Spleen (tissue), 11 donors: Measurements from ENCODE around the gene B3GAT1. TPM values are rescaled to one million over a fixed set of nuclear protein-coding genes. Genes with fewer than 3 reads are reported as not detected.

Experiments
- DNase-seq: peaks from one replicate; pipeline ENCODE4 v3.0.0-alpha.2; 2020
- H3K27ac ChIP-seq, 8 donors: fragments of 200-600 bp; sonication (generic) in 7 of 8; 1 replicate in 4 of 8; 2 replicates in 4 of 8; pipeline versions ENCODE4 v1.5.0 to v1.8.0; 2016 to 2021; ENCODE audit warnings: inconsistent platforms in 4 of 8, mild to moderate bottlenecking in 4 of 8, moderate library complexity in 1 of 8
- H3K27me3 ChIP-seq, 7 donors: fragments of 200-600 bp; sonication (generic) in 6 of 7; replicated peaks in 1 of 7; 1 replicate in 4 of 7; 2 replicates in 3 of 7; pipeline versions ENCODE4 v1.5.0 to v1.8.0; 2016 to 2021; ENCODE audit warnings: inconsistent platforms in 3 of 7, mild to moderate bottlenecking in 1 of 7
- H3K36me3 ChIP-seq, 6 donors: fragments of 200-600 bp; sonication (generic) in 5 of 6; 1 replicate in 4 of 6; 2 replicates in 2 of 6; pipeline versions ENCODE4 v1.5.0 to v1.8.0; 2016 to 2021; ENCODE audit warnings: inconsistent platforms in 2 of 6
- H3K4me1 ChIP-seq, 6 donors: fragments of 200-600 bp; sonication (generic) in 5 of 6; 1 replicate in 3 of 6; 2 replicates in 3 of 6; pipeline versions ENCODE4 v1.5.0 to v1.8.0; 2016 to 2021; ENCODE audit warnings: inconsistent platforms in 3 of 6
- H3K4me3 ChIP-seq, 8 donors: fragments of 200-600 bp; sonication (generic) in 7 of 8; 1 replicate in 4 of 8; 2 replicates in 4 of 8; pipeline versions ENCODE4 v1.5.0 to v1.8.0; 2016 to 2021; ENCODE audit warnings: inconsistent platforms in 4 of 8, mild to moderate bottlenecking in 4 of 8, moderate library complexity in 2 of 8
- H3K9me3 ChIP-seq, 8 donors: fragments of 200-600 bp; sonication (generic) in 7 of 8; 1 replicate in 4 of 8; 2 replicates in 4 of 8; pipeline versions ENCODE4 v1.5.0 to v1.8.0; 2016 to 2021; ENCODE audit warnings: inconsistent platforms in 4 of 8
- POLR2A ChIP-seq, 3 donors: fragments of 450-650 bp; IDR thresholded peaks; one replicate each; pipeline ENCODE4 v1.5.1; 2017; ENCODE audit warnings: antibody characterized with exemption in 3 of 3, mild to moderate bottlenecking in 1 of 3
- POLR2AphosphoS5 ChIP-seq, 3 donors: sonication (generic); formaldehyde crosslinking; IDR thresholded peaks; one replicate each; pipeline ENCODE4 v1.5.1; 2017; ENCODE audit warnings: antibody characterized with exemption in 3 of 3
- WGBS, 5 donors: extraction: QIAGEN DNeasy Blood & Tissue Kit in 3 of 5; methylation state at CpG; one replicate each; pipeline versions ENCODE4 v1.1.5 to v1.1.7; 2013 to 2018; 5-methylcytosine and 5-hydroxymethylcytosine counted together
- intact Hi-C: fragments of 100-400 bp; cut with DNase I; formaldehyde crosslinking; loops from one replicate; pipeline ENCODE4 v1.15.0; 2023; ENCODE audit warnings: low total_unique reads
- polyA plus RNA-seq, 3 donors: library from polyadenylated mRNA; stranded (reverse); fragments of 200-250 nt; gene quantifications; one replicate each; pipeline ENCODE4 v1.2.1, GENCODE V29; 2013
- total RNA-seq, 7 donors: library from RNA; depleted of rRNA in 3 of 7; stranded (reverse); fragments of >200 nt in 3 of 7; fragmentation: NEBNext Ultra II Directional in 4 of 7; extraction: Animal tissue kit (Norgen Biotek cat#: 25700) in 4 of 7; gene quantifications; one replicate each; pipeline versions ENCODE4 v1.1.0 to v1.2.1, GENCODE V29; 2016 to 2021
- TF ChIP-seq, protein P1 (sequence below), 11 experiments: fragments of 200-600 bp in 7 of 11; fragments of 450-650 bp in 4 of 11; sonication (generic) in 4 of 11; IDR thresholded peaks in 8 of 11; conservative IDR thresholded peaks in 3 of 11; 1 replicate in 7 of 11; 2 replicates in 4 of 11; pipeline versions ENCODE4 v1.4.0 to v1.8.0; 2016 to 2021; ENCODE audit warnings: antibody characterized with exemption in 11 of 11, inconsistent platforms in 4 of 11, mild to moderate bottlenecking in 1 of 11
- donor health status: healthy with polysubstance abuse.
- donor health status: DM: no; HTN: no; CAD: no; lungs with moderate emphysema.
- donor health status: DM: no; HTN: no; CAD: no.
- donor health status: Bipolar disorder and iron deficiency.
- donor health status: healthy.
- donor health status: DM: no; HTN: no; CAD: no.
- donor health status: DM: yes; HTN: yes; CAD: no.

Gene B3GAT1
- total and polyA plus RNA-seq, 10 donors, result 0.43 to 4.0 (median 1.6) TPM

DNA sequence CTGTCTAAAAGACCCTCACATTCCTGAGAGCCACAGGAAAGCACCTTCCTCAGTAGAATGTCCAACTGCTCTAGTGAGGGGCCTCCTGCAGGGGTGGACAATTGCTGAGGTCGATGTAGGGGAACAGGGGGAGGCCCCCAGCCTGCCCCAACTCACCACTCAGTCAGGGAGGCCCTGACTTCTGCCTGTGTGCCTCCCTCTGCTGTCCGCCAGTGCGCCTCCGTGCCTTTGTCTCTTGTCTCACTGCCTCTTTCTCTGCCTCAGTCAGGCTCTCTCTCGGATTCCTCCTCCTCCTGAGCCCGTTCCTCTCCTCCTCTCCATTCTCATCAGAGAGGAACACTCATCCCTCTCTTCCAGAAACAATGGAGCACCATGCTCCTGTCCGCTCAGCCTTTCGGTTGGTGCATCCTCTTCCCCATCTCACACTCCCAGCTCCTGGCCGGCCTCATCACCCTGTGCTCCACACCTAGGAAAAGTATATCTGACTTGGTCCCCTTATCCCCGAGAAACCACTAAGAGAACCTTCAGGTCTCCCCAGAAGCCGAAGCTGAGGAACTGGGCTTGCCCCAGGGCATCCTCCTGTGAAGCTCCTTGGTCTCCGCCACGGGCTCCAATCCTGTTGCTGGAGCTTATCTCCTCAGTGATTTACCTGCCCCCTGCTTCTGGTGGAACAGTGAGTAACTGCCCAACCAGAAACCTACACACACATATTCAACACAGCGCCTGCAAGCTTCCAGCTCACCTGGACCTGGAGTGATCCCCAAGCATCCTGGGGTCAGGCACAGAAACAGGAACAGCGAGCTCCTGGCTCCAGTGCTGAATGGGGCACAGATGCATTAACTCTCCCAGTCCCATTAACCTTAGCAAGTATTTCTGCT, 2.3 kb downstream of the B3GAT1 start:
- Histone ChIP-seq H3K27ac (no peak overlapping the region), H3K36me3 (no peaks in the 10 kb centered on the region), H3K4me3 (no peak overlapping the region), H3K27me3 (peaks cover 0 to 92% (median 49%) of the 10 kb centered on the region in 7 donors), H3K4me1 (peaks cover 5 to 29% (median 23%) of the 10 kb centered on the region in 6 donors), H3K9me3 (no peaks in the 10 kb centered on the region)
- 75 to 80% (median 78%) methylated on average over 15 of the region's 15 CpGs for WGBS, 5 donors
- TF ChIP-seq, protein P1, sequence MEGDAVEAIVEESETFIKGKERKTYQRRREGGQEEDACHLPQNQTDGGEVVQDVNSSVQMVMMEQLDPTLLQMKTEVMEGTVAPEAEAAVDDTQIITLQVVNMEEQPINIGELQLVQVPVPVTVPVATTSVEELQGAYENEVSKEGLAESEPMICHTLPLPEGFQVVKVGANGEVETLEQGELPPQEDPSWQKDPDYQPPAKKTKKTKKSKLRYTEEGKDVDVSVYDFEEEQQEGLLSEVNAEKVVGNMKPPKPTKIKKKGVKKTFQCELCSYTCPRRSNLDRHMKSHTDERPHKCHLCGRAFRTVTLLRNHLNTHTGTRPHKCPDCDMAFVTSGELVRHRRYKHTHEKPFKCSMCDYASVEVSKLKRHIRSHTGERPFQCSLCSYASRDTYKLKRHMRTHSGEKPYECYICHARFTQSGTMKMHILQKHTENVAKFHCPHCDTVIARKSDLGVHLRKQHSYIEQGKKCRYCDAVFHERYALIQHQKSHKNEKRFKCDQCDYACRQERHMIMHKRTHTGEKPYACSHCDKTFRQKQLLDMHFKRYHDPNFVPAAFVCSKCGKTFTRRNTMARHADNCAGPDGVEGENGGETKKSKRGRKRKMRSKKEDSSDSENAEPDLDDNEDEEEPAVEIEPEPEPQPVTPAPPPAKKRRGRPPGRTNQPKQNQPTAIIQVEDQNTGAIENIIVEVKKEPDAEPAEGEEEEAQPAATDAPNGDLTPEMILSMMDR (IDR thresholded peaks at IDR 0.05 in 8 of 11, conservative IDR thresholded peaks at IDR 0.05 in 3 of 11), result no peak
- no peak for TF ChIP-seq POLR2A (IDR thresholded peaks at IDR 0.05)
- no peak for TF ChIP-seq POLR2AphosphoS5 (IDR thresholded peaks at IDR 0.05)
- intact Hi-C loops, result no loop called here
- DNase-seq, result peak; percentile 64

DNA sequence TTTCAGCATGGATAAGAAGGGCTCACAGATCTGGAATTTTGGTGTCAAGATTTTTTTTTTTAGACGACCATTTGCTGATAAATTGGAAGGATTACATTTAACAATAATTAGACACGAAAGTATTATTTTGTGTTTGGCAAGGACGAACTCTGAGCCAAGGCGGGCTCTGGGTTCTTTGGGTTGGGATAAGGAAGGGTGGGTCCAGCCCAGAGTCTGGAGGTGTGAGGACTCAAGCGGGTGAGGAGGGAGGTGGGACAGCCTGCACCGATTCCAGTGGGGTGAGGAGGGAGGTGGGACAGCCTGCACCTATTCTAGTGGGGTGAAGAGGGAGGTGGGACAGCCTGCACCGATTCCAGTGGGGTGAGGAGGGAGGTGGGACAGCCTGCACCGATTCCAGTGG, 4.1 kb downstream of the B3GAT1 start:
- WGBS, 5 donors, result 59 to 73% (median 71%) methylated on average over 7 to 8 of the region's 8 CpGs
- intact Hi-C loops, result no loop called here
- peaks cover 0 to 78% (median 39%) of the 10 kb centered on the region in 7 donors for H3K27me3 ChIP-seq

DNA sequence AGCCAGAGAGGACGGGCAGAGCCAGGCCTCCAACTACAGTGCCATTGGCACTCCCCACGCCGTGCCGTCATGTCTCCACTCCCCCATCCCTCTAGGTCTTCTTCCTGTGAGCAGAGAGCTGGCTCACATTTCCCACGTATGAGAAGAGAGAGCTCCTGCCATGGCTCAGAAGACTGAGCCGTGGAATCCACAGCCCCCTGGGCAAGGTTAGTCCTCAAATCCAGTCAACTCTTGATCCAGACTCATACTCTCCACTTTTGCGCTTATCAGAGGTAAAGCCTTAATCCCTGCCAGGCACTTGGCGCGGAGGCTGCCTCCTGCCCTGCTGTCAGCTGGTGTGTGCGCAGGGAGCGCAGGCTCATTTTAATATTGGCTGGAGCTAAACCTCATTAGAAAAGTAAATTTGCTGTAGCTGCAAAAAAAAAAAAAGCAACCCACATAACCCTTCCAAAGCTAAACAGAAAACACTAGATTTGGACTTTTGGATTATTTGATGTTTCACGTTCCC, 4.7 kb downstream of the B3GAT1 start:
- Histone ChIP-seq H3K4me1 (peaks cover 5 to 16% (median 12%) of the 10 kb centered on the region in 6 donors), H3K9me3 (no peaks in the 10 kb centered on the region), H3K4me3 (no peak overlapping the region), H3K27ac (no peak overlapping the region), H3K27me3 (peaks cover 0 to 73% (median 33%) of the 10 kb centered on the region in 7 donors), H3K36me3 (no peaks in the 10 kb centered on the region)
- no peak for DNase-seq
- intact Hi-C loops, result no loop called here
- no peak for TF ChIP-seq POLR2AphosphoS5 (IDR thresholded peaks at IDR 0.05)
- 69 to 76% (median 74%) methylated on average over 12 of the region's 12 CpGs for WGBS, 5 donors

More for the DNA sequence above, 4.1 kb downstream of the B3GAT1 start:
- no peaks in the 10 kb centered on the region for H3K9me3 ChIP-seq
- no peak for DNase-seq
- no peak for TF ChIP-seq POLR2AphosphoS5 (IDR thresholded peaks at IDR 0.05)
- no peak for TF ChIP-seq POLR2A (IDR thresholded peaks at IDR 0.05)
- TF ChIP-seq, protein P1 (IDR thresholded peaks at IDR 0.05 in 8 of 11, conservative IDR thresholded peaks at IDR 0.05 in 3 of 11), result no peak
- H3K36me3 ChIP-seq, result no peaks in the 10 kb centered on the region
- peaks cover 5 to 21% (median 18%) of the 10 kb centered on the region in 6 donors for H3K4me1 ChIP-seq
- no peak overlapping the region for H3K4me3 ChIP-seq
- no peak overlapping the region for H3K27ac ChIP-seq

DNA sequence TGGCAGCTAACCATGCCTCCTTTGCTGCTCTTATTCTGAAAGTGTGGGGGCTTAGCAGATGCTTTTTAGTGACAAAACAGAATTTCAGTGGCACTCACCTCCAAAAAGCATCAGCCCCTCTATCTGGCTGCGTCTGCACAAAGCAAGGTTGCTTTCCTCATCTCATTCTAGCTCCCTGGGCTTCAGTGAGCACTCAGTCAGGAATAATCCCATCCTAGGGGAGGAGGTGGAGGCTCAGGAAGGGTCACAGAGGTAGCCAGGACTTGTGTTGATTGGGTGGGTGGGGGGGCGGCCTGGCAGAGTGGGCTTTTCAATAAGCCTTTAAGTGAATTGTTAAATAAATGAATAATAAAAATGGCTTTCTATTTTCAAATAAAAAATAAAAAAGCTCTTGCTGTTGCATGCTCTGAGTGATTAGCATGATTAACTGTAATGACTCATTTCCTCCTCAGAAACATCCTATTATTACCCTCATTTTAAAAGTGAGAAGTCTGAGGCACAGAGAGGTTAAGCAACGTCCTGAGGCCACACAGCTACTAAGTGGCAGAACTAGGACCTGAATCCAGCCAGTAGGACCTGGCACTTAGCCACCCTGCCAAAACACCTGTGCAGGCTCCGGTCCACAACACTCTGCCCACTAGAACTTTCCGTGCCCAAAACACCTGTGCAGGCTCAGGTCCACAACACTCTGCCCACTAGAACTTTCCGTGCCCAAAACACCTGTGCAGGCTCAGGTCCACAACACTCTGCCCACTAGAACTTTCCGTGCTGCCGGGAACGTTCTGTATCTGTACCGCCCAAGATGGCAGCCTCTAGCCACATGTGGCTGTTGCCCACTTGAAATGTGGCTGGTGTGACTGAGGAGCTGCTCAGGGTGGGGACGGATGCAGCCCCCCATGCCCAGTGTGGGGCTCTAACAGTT, 5.5 kb downstream of the B3GAT1 start:
- TF ChIP-seq, protein P1 (IDR thresholded peaks at IDR 0.05 in 8 of 11, conservative IDR thresholded peaks at IDR 0.05 in 3 of 11), result no peak
- TF ChIP-seq POLR2A (IDR thresholded peaks at IDR 0.05) (no peak), POLR2AphosphoS5 (IDR thresholded peaks at IDR 0.05) (no peak)
- H3K36me3 ChIP-seq, result no peaks in the 10 kb centered on the region
- peaks cover 5 to 11% (median 9%) of the 10 kb centered on the region in 6 donors for H3K4me1 ChIP-seq
- H3K4me3 ChIP-seq, result no peak overlapping the region
- no peak overlapping the region for H3K27ac ChIP-seq
- peaks cover 0 to 74% (median 29%) of the 10 kb centered on the region in 7 donors for H3K27me3 ChIP-seq
- WGBS, 5 donors, result 71 to 78% (median 75%) methylated on average over 11 of the region's 11 CpGs
- intact Hi-C loops, result no loop called here
- no peaks in the 10 kb centered on the region for H3K9me3 ChIP-seq
- no peak for DNase-seq
